CD8-positive, alpha-beta memory T cell (primary cell): ENCODE measurements around the gene CD300A. TPM values are rescaled to one million over a fixed set of nuclear protein-coding genes. Genes with fewer than 3 reads are reported as not detected.

ENCODE experiments used
- CTCF ChIA-PET: fragments of 350-600 bp; sonication (Branson Sonifier 250); formaldehyde crosslinking; loops from one replicate; lab custom pipeline; 2021; ENCODE audit warnings: antibody characterized with exemption; lab: Charles Lee
- POLR2A ChIA-PET: fragments of 350-600 bp; sonication (Branson Sonifier 250); formaldehyde crosslinking; loops from one replicate; lab custom pipeline; 2021; ENCODE audit warnings: antibody characterized with exemption; lab: Charles Lee
- DNase-seq, 5 donors: peaks; one replicate each; pipeline versions ENCODE4 v3.0.0 to v3.0.0-alpha.2; 2020 to 2022; ENCODE audit warnings: mixed read lengths in 1 of 5
- H3K27ac ChIP-seq: one replicate; pipeline ENCODE4 v1.7.0; 2013; ENCODE audit warnings: low read depth, mild to moderate bottlenecking, low read length, moderate library complexity
- H3K27me3 ChIP-seq: 2 replicates; pipeline ENCODE4 v1.7.0; 2013; ENCODE audit warnings: low read length, mild to moderate bottlenecking; ENCODE audit not compliant: insufficient read depth, poor library complexity, severe bottlenecking
- H3K36me3 ChIP-seq: 2 replicates; pipeline ENCODE4 v1.7.0; 2013; ENCODE audit warnings: mild to moderate bottlenecking, low read length, moderate library complexity; ENCODE audit not compliant: insufficient read depth
- H3K4me1 ChIP-seq: 2 replicates; pipeline ENCODE4 v1.7.0; 2013; ENCODE audit warnings: mild to moderate bottlenecking, low read length, moderate library complexity; ENCODE audit not compliant: insufficient read depth
- H3K4me3 ChIP-seq: 2 replicates; pipeline ENCODE4 v1.7.0; 2013; ENCODE audit warnings: mild to moderate bottlenecking, low read length
- H3K9me3 ChIP-seq: 2 replicates; pipeline ENCODE4 v1.7.0; 2013; ENCODE audit warnings: mild to moderate bottlenecking, low read length
- H3K27ac Mint-ChIP-seq, 8 donors: one replicate each; pipeline ENCODE4 v1.8.0; 2020 to 2021; ENCODE audit warnings: mixed read lengths in 8 of 8, mild to moderate bottlenecking in 6 of 8, inconsistent platforms in 3 of 8, moderate library complexity in 3 of 8
- H3K27me3 Mint-ChIP-seq, 2 donors: one replicate each; pipeline ENCODE4 v1.8.0; 2020 to 2021; ENCODE audit warnings: mixed read lengths in 2 of 2, mild to moderate bottlenecking in 1 of 2, moderate library complexity in 1 of 2
- H3K36me3 Mint-ChIP-seq, 3 donors: one replicate each; pipeline ENCODE4 v1.8.0; 2020 to 2021; ENCODE audit warnings: mixed read lengths in 3 of 3, inconsistent platforms in 1 of 3, mild to moderate bottlenecking in 1 of 3
- H3K4me1 Mint-ChIP-seq, 3 donors: one replicate each; pipeline ENCODE4 v1.8.0; 2020 to 2021; ENCODE audit warnings: mixed read lengths in 3 of 3, inconsistent platforms in 1 of 3, mild to moderate bottlenecking in 1 of 3
- H3K4me3 Mint-ChIP-seq, 7 donors: one replicate each; pipeline ENCODE4 v1.8.0; 2020 to 2021; ENCODE audit warnings: mixed read lengths in 7 of 7, mild to moderate bottlenecking in 6 of 7, moderate library complexity in 4 of 7, inconsistent platforms in 2 of 7
- H3K9me3 Mint-ChIP-seq, 5 donors: one replicate each; pipeline ENCODE4 v1.8.0; 2020 to 2022; ENCODE audit warnings: mixed read lengths in 5 of 5, mild to moderate bottlenecking in 3 of 5, moderate library complexity in 2 of 5, inconsistent platforms in 1 of 5
- polyA plus RNA-seq: library from polyadenylated mRNA; unstranded; fragments of 300-500 nt; fragmentation: Illumina TruSeq; gene quantifications from one replicate; pipeline ENCODE4 v1.2.3, GENCODE V29; 2021
- total RNA-seq, 2 experiments: library from RNA; stranded (reverse); gene quantifications; one replicate each; pipeline ENCODE4 v1.2.3, GENCODE V29; 2021

CD300A gene
- total and polyA plus RNA-seq, 3 experiments from 2014 or later = 3.1 to 121 (median 3.8) TPM

DNA sequence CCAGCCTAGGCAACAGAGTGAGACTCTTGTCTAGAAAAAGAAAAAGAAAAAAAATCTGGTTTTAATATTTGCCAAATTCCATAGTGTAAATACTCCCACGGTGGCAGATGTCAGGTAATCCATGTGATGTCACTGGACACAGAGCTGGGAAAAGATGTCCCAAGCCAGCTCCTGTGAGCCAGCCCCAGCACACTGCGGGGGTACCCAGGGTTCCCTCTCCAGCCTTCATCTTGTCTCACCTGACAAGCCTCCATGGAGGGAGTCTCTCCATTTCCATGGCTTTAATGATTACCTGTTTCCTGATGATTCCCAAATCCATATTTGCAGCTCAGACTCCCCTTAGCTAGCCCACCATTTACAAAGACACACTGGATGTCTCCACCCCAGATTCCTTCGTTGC, 60.2 kb downstream of the CD300A start:
- Histone ChIP-seq H3K9me3 (no peaks in the 10 kb centered on the region), H3K4me3 (no peak overlapping the region), H3K36me3 (no peaks in the 10 kb centered on the region), H3K4me1 (no peaks in the 10 kb centered on the region), H3K27ac (no peak overlapping the region), H3K27me3 (peaks cover 14% of the 10 kb centered on the region)
- Mint-ChIP-seq H3K27ac (no peak overlapping the region), H3K27me3 (peaks cover 23 to 81% of the 10 kb centered on the region in 2 donors), H3K4me3 (no peak overlapping the region), H3K36me3 (no peaks in the 10 kb centered on the region), H3K4me1 (peaks cover 0 to 2% (median 0%) of the 10 kb centered on the region in 3 donors), H3K9me3 (peaks cover 0 to 5% (median 5%) of the 10 kb centered on the region in 5 donors)
- no peak for DNase-seq
- ChIA-PET CTCF (no interaction called here), POLR2A (no interaction called here)

DNA sequence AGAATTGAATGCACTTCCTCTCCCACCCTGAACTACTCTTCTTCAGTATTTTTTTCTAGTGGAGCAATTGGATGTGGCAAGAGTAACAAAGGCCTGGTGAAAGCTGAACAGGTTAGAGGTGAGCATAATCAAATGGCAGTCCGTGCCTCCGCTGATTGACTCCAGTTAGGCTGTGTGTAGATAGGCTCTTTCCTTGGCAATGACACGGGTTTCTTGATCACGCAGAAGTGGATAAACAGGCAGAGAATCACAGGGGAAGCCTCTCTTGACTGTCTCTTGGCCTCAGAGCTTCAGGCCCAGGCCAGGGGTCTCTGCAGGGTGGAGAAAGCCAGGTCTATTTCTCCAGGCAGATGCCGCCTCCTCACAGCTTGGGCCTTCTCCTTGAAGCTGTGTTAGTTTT, 60.6 kb downstream of the CD300A start:
- Histone ChIP-seq H3K4me3 (no peak overlapping the region), H3K4me1 (no peaks in the 10 kb centered on the region), H3K27ac (no peak overlapping the region), H3K9me3 (no peaks in the 10 kb centered on the region), H3K36me3 (no peaks in the 10 kb centered on the region), H3K27me3 (peaks cover 14% of the 10 kb centered on the region)
- Mint-ChIP-seq H3K27me3 (peaks cover 26 to 82% of the 10 kb centered on the region in 2 donors), H3K36me3 (no peaks in the 10 kb centered on the region), H3K27ac (no peak overlapping the region), H3K4me1 (no peaks in the 10 kb centered on the region), H3K9me3 (peaks cover 0 to 5% (median 5%) of the 10 kb centered on the region in 5 donors), H3K4me3 (no peak overlapping the region)
- ChIA-PET CTCF (no interaction called here), POLR2A (no interaction called here)
- no peak for DNase-seq

DNA sequence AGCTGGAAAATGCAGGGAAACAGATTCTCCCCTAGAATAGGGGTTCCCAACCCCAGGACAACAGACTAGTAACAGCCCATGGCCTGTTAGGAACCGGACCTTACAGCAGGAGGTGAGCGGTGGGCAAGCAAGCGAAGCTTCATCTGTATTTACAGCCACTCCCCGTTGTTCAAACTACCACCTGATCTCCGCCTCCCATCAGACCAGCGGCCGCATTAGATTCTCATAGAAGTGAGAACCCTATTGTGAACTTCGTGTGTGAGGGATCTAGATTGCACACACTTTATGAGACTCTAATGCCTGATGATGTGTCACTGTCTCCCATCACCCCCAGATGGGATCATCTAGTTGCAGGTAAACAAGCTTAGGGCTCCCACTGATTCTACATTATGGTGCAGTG, 61.3 kb downstream of the CD300A start:
- Mint-ChIP-seq H3K9me3 (peaks cover 0 to 5% (median 5%) of the 10 kb centered on the region in 5 donors), H3K4me3 (no peak overlapping the region), H3K36me3 (no peaks in the 10 kb centered on the region), H3K27me3 (peaks cover 26 to 82% of the 10 kb centered on the region in 2 donors), H3K27ac (no peak overlapping the region), H3K4me1 (peaks cover 0 to under 1% (median 0%) of the 10 kb centered on the region in 3 donors)
- Histone ChIP-seq H3K9me3 (no peaks in the 10 kb centered on the region), H3K4me3 (no peak overlapping the region), H3K27me3 (peaks cover 14% of the 10 kb centered on the region), H3K4me1 (no peaks in the 10 kb centered on the region), H3K27ac (no peak overlapping the region), H3K36me3 (no peaks in the 10 kb centered on the region)
- DNase-seq = no peak
- ChIA-PET CTCF (interaction anchor here (1.1 kb wide), 1 partner anchor 148 kb away, joined by 3 read pairs; no protein-coding TSS in a partner anchor), POLR2A (no interaction called here)

DNA sequence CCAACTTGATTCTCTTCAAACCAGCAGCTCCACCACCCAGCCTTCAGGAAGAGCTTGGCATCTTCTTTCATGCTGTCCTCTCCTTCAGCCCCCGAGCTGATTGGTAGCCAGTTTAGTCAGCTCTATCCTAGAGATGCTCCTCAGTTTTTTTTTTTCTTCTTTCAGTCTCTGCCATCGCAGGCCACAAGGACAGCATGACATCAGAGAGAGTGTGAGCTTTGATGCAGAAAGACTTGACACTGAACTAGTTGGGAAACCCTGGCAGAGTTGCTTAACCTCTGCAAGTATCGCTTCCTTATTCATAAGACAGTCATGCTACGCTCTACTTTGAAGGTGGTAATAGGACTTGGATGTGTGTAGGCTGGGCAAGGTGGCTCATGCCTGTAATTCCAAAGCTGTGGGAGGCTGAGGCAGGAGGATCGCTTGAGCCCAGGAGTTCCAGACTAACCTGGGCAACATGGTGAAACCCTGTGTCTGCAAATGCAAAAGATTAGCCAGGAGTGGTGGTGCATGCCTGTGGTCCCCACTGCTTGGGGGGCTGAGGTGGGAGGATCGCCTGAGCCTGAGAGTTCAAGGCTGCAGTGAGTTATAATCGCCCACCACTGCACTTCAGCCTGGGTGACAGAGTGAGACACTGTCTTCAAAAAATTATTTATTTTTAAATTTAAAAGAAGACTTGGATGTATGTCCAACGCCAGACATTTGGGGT, 62.2 kb downstream of the CD300A start:
- peaks cover 28 to 81% of the 10 kb centered on the region in 2 donors for H3K27me3 Mint-ChIP-seq
- H3K4me3 Mint-ChIP-seq = no peak overlapping the region
- Histone ChIP-seq H3K4me3 (no peak overlapping the region), H3K36me3 (no peaks in the 10 kb centered on the region), H3K9me3 (no peaks in the 10 kb centered on the region), H3K27me3 (peaks cover 11% of the 10 kb centered on the region), H3K4me1 (no peaks in the 10 kb centered on the region), H3K27ac (no peak overlapping the region)
- ChIA-PET POLR2A (no interaction called here), CTCF (interaction anchor here (0.8 to 1.1 kb wide), 2 partner anchors 149 to 172 kb away, joined by 3 read pairs; no protein-coding TSS in a partner anchor)
- H3K36me3 Mint-ChIP-seq = no peaks in the 10 kb centered on the region
- H3K27ac Mint-ChIP-seq = no peak overlapping the region
- no peak for DNase-seq
- peaks cover 3 to 5% (median 3%) of the 10 kb centered on the region in 3 donors for H3K4me1 Mint-ChIP-seq
- H3K9me3 Mint-ChIP-seq = peaks cover 0 to 2% (median 0%) of the 10 kb centered on the region in 5 donors

DNA sequence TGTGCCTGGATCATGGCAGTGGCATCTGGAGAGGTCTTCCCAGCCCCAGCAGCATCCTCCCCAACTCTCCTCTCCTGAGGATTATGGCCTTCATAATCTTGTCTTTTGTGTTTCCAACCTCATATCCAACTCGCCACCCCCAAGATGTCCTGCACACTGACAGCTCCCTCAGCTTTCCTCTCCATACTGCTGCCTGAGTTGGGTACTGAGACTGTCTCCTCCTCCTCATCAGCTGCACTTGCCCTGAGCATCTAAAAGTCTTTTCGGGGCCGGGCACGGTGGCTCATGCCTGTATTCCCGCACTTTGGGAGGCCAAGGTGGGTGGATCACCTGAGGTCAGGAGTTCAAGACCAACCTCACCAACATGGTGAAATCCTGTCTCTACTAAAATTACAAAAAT, 62.8 kb downstream of the CD300A start:
- POLR2A ChIA-PET = no interaction called here
- no peaks in the 10 kb centered on the region for H3K36me3 ChIP-seq
- no peaks in the 10 kb centered on the region for H3K4me1 ChIP-seq
- peaks cover 25 to 81% of the 10 kb centered on the region in 2 donors for H3K27me3 Mint-ChIP-seq
- H3K4me3 ChIP-seq = no peak overlapping the region
- H3K9me3 Mint-ChIP-seq = peaks cover 0 to 2% (median 0%) of the 10 kb centered on the region in 5 donors
- CTCF ChIA-PET = no interaction called here
- peaks cover 12% of the 10 kb centered on the region for H3K27me3 ChIP-seq
- no peaks in the 10 kb centered on the region for H3K9me3 ChIP-seq
- H3K4me1 Mint-ChIP-seq = peaks cover 3 to 5% (median 3%) of the 10 kb centered on the region in 3 donors
- no peak for DNase-seq
- H3K27ac ChIP-seq = no peak overlapping the region
- peak overlapping the region in 1 of 7 donors; percentile 32 for H3K4me3 Mint-ChIP-seq
- H3K27ac Mint-ChIP-seq = no peak overlapping the region
- H3K36me3 Mint-ChIP-seq = no peaks in the 10 kb centered on the region

DNA sequence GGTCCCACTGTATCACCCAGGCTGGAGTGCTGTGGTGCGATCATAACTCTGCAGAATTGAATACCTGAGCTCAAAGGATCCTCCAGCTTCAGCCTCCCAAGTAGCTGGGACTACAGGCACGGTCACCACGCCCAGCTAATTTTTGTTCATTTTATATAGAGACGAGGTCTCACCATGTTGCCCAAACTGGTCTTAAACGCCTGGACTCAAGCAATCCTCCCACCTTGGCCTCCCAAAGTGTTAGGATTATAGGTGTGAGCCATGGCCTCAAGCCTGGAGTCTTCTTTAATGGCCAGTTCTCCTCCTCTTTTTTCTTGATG, 64.4 kb downstream of the CD300A start:
- DNase-seq = no peak
- H3K27ac ChIP-seq = no peak overlapping the region
- H3K36me3 ChIP-seq = no peaks in the 10 kb centered on the region
- H3K4me3 ChIP-seq = no peak overlapping the region
- H3K27me3 ChIP-seq = peaks cover 14% of the 10 kb centered on the region
- H3K9me3 ChIP-seq = no peaks in the 10 kb centered on the region
- peak overlapping the region in 1 of 8 donors; percentile 31 for H3K27ac Mint-ChIP-seq
- H3K27me3 Mint-ChIP-seq = peaks cover 18 to 76% of the 10 kb centered on the region in 2 donors
- peaks cover 3 to 5% (median 3%) of the 10 kb centered on the region in 3 donors for H3K4me1 Mint-ChIP-seq
- H3K36me3 Mint-ChIP-seq = no peaks in the 10 kb centered on the region
- peaks cover 0 to 2% (median 0%) of the 10 kb centered on the region in 5 donors for H3K9me3 Mint-ChIP-seq
- POLR2A ChIA-PET = no interaction called here
- H3K4me1 ChIP-seq = no peaks in the 10 kb centered on the region
- CTCF ChIA-PET = interaction anchor here (1.2 kb wide), 1 partner anchor 152 kb away, joined by 3 read pairs; no protein-coding TSS in a partner anchor
- no peak overlapping the region for H3K4me3 Mint-ChIP-seq

DNA sequence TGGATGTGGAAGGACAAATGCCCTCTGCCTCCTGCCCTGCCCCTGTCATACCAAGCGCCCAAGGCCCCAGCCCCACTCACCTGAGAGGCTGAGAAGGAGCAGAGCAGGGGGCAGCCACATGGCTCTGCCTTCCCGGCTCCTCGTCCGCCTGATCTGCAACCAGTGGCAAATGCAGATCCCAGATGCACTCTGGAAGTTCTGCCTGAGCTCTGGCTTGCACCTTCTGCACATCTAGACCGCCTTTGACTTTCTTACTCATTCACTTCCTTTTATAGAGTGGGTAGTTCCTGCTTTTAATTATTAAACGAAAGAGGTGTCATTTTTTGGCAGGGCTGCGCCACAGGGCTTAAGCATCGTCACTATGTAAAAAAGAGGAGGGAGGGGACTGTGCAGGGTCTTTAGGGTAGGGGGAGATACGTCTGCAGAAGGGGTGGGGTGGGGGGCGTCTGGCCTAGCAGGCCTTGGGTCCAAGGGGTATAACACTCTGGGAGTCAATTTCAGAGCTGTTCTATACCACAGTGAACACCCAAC, 64.9 kb downstream of the CD300A start, which contains the start of gene CD300LB:
Gene CD300LB (minus strand): TSS at position 245 of the 531 bp plus-strand sequence. CDS start 125 bp downstream, at position 120.
- H3K36me3 Mint-ChIP-seq = no peaks in the 10 kb centered on the region
- CTCF ChIA-PET = interaction anchor here (1.4 to 2.9 kb wide), 3 partner anchors 151 to 320 kb away, joined by 3 to 11 read pairs (median 10); partner anchors contain the start of gene GPR142
- H3K27me3 Mint-ChIP-seq = peaks cover 18 to 74% of the 10 kb centered on the region in 2 donors
- H3K4me3 Mint-ChIP-seq = peak within 1 kb of the TSS in 1 of 7 donors; percentile 83
- Histone ChIP-seq H3K9me3 (no peaks in the 10 kb centered on the region), H3K4me1 (no peaks in the 10 kb centered on the region), H3K4me3 (no peak within 1 kb of the TSS), H3K36me3 (no peaks in the 10 kb centered on the region), H3K27me3 (peaks cover 14% of the 10 kb centered on the region), H3K27ac (no peak within 1 kb of the TSS)
- no peak for DNase-seq
- H3K4me1 Mint-ChIP-seq = peaks cover 3 to 5% (median 3%) of the 10 kb centered on the region in 3 donors
- POLR2A ChIA-PET = no interaction called here
- peak within 1 kb of the TSS in 1 of 8 donors; percentile 40 for H3K27ac Mint-ChIP-seq
- peaks cover 0 to 2% (median 0%) of the 10 kb centered on the region in 5 donors for H3K9me3 Mint-ChIP-seq

DNA sequence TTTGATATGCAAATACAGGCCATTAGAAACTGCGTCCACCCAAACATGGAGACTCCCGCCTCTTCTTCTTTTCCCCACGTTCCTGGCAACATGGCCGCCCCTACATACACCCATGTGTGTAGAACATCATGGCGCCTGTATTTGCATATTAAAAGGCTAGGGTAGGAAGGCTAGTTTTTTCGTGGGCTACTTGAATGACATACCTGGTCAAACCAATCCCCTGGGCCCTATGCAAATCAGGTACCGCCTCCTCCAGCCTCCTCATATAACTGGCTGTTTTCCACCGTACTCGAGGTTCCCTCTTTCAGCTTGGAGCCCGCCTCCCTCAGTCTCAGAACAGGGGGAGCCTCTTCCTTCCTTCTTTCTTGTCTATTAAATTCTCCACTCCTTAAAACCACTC, 65.7 kb downstream of the CD300A start:
- Mint-ChIP-seq H3K27me3 (peaks cover 19 to 70% of the 10 kb centered on the region in 2 donors), H3K4me1 (peaks cover 3 to 5% (median 3%) of the 10 kb centered on the region in 3 donors), H3K36me3 (no peaks in the 10 kb centered on the region), H3K27ac (peak overlapping the region in 1 of 8 donors; percentile 40), H3K4me3 (peak overlapping the region in 1 of 7 donors; percentile 32), H3K9me3 (peaks cover 0 to 2% (median 0%) of the 10 kb centered on the region in 5 donors)
- Histone ChIP-seq H3K4me3 (no peak overlapping the region), H3K4me1 (no peaks in the 10 kb centered on the region), H3K27me3 (peaks cover 9% of the 10 kb centered on the region), H3K9me3 (no peaks in the 10 kb centered on the region), H3K36me3 (no peaks in the 10 kb centered on the region), H3K27ac (no peak overlapping the region)
- ChIA-PET POLR2A (no interaction called here), CTCF (interaction anchor here (1.4 to 2.9 kb wide), 3 partner anchors 152 to 321 kb away, joined by 3 to 11 read pairs (median 10); partner anchors contain the start of gene GPR142)
- DNase-seq = no peak
